ENCODE measurements around the gene TULP3.

- TF ChIP-seq, protein P1, sequence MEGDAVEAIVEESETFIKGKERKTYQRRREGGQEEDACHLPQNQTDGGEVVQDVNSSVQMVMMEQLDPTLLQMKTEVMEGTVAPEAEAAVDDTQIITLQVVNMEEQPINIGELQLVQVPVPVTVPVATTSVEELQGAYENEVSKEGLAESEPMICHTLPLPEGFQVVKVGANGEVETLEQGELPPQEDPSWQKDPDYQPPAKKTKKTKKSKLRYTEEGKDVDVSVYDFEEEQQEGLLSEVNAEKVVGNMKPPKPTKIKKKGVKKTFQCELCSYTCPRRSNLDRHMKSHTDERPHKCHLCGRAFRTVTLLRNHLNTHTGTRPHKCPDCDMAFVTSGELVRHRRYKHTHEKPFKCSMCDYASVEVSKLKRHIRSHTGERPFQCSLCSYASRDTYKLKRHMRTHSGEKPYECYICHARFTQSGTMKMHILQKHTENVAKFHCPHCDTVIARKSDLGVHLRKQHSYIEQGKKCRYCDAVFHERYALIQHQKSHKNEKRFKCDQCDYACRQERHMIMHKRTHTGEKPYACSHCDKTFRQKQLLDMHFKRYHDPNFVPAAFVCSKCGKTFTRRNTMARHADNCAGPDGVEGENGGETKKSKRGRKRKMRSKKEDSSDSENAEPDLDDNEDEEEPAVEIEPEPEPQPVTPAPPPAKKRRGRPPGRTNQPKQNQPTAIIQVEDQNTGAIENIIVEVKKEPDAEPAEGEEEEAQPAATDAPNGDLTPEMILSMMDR (IDR thresholded peaks at IDR 0.05), result no peak
- no peak for TF ChIP-seq POLR2A (IDR thresholded peaks at IDR 0.05)
Measured at GRCh38 chr12:2860170-2860569, 30.5 kb upstream of the TULP3 start.
